Activated CD8-positive, alpha-beta memory T cell treated with anti-CD3 and anti-CD28 coated beads, Interleukin-2, amount 50 U/mL, for 1 hour (primary cell): ENCODE measurements around the gene PLEKHG4B.
"Not testable (repeated sequence)": the region's sequence is repeated elsewhere in the genome, so short reads cannot be mapped to it uniquely, and the experiment has no call there.

Experiments
- DNase-seq: peaks from one replicate; pipeline ENCODE4 v3.0.0-alpha.2; 2020; ENCODE audit errors: extremely low read depth

The PLEKHG4B gene

GRCh38 chr5:93221-93980 is 1.4 kb downstream of the PLEKHG4B start:
- no peak for DNase-seq

GRCh38 chr5:94113-94892 is 2.3 kb downstream of the PLEKHG4B start:
- no peak for DNase-seq

- DNase-seq, result no peak
These were observed 3.4 kb downstream of the PLEKHG4B start for GRCh38 chr5:95241-95980.

GRCh38 chr5:96976-97660 is 5.2 kb downstream of the PLEKHG4B start:
- DNase-seq, result no peak

- no peak for DNase-seq
These were observed 7.8 kb downstream of the PLEKHG4B start for GRCh38 chr5:99815-100214.

GRCh38 chr5:102411-103043 is 10.6 kb downstream of the PLEKHG4B start:
- DNase-seq, result no peak

GRCh38 chr5:104106-104505 is 12.1 kb downstream of the PLEKHG4B start:
- not testable (repeated sequence) for DNase-seq

- DNase-seq, result no peak
These were observed 12.9 kb downstream of the PLEKHG4B start for GRCh38 chr5:104778-105296.

- no peak for DNase-seq
These were observed 13.6 kb downstream of the PLEKHG4B start for GRCh38 chr5:105504-106070.

- DNase-seq, result no peak
These were observed 14.6 kb downstream of the PLEKHG4B start for GRCh38 chr5:106587-106986.

- DNase-seq, result no peak
These were observed 15.6 kb downstream of the PLEKHG4B start for GRCh38 chr5:107526-107925.

GRCh38 chr5:109826-110225 is 17.9 kb downstream of the PLEKHG4B start:
- DNase-seq, result no peak

GRCh38 chr5:110270-110888 is 18.4 kb downstream of the PLEKHG4B start:
- DNase-seq, result no peak

- no peak for DNase-seq
These were observed 19.2 kb downstream of the PLEKHG4B start for GRCh38 chr5:111171-111570.

GRCh38 chr5:119486-120097 is 27.6 kb downstream of the PLEKHG4B start:
- DNase-seq, result no peak

GRCh38 chr5:121432-121831 is 29.5 kb downstream of the PLEKHG4B start:
- DNase-seq, result no peak

- DNase-seq, result no peak
These were observed 33.8 kb downstream of the PLEKHG4B start for GRCh38 chr5:125815-126214.

GRCh38 chr5:126806-127205 is 34.8 kb downstream of the PLEKHG4B start:
- DNase-seq, result no peak

- DNase-seq, result no peak
These were observed 35.9 kb downstream of the PLEKHG4B start for GRCh38 chr5:127886-128285.

- no peak for DNase-seq
These were observed 36.5 kb downstream of the PLEKHG4B start for GRCh38 chr5:128446-128845.
